ENCODE data around the gene TMEM179.
A peak's percentile ranks its signal among the peaks of the same experiment; 100 is the strongest.
"Not testable (repeated sequence)": the region's sequence is repeated elsewhere in the genome, so short reads cannot be mapped to it uniquely, and the experiment has no call there.

Gene TMEM179

DNA sequence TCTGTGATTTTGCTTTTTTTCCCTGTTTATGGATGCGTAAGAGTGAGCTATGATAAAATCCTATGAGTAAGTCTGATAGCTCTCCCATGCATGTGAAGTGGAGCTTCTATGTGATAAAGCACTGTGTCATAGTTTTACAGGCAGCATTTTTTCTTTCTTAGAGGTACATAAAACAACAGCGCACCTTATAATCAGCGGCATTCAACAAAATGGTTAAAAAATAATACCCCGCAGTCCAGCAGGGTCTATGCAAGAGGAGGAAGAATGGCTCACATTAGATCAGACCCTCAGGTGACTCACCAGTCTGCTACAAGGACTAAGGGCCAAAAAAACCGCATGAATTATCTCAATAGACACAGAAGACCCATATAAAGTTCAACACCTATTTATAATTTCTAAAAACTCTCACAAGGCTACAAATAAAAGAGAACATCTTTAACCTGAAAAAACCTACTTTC is 33.0 kb upstream of the TMEM179 start:
- DNase-seq: no peak

- DNase-seq: not testable (repeated sequence)
Observed at GRCh38 chr14:104636846-104637545, 32.4 kb upstream of the TMEM179 start.

DNA sequence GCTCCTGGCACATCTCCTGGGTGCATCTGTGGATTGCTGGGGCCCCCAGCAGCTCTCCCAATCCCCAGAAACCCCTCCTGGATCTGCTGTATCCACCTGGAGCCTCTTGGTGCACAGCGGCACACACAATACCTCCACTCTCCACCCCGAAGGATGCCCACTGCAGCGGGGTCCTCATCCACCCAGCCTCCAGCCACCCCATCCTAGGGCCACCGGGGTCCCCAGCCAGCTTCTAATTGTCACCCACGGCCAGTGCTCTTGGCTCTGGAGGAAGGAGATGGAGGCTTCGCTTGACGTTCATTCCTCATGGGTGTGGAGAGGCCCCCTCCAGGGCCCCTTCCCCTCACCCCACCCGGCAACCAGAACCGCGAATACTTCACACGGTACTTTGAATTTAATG is 31.6 kb upstream of the TMEM179 start:
- no peak for DNase-seq

- no peak for DNase-seq
Observed at GRCh38 chr14:104635717-104636116, 31.1 kb upstream of the TMEM179 start.

- DNase-seq: no peak
Observed at GRCh38 chr14:104634886-104635570, 30.5 kb upstream of the TMEM179 start.

DNA sequence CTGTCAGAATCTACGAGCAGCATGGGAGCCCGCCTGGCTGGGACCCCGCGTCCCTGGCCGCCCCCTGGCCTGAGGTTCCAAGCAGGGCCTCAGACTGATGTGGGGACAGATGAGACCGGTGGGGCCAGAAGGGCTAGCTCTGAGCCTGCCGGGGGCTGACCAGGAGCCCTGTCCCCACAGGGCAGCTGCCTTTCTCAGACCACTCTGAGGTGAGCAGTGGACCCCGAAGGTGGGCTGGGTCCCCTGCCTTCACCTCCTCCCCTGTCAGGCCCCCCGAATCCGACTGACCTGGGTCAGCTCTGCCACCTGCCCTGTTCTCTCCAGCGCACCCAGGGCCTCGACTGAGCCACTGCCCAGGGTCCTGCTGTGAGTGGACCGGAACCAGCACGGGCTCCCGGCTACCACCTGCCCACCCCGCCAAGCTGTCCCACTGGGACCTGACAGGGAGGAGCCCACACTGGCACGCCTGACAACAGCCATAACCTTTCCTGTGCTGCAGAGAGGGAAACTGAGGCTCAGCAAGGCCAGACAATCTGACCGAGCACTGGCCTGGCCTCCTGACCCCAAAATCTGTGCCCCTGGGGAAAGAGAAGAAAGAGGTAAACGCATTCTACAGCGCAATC is 29.7 kb upstream of the TMEM179 start:
- DNase-seq: no peak

DNA sequence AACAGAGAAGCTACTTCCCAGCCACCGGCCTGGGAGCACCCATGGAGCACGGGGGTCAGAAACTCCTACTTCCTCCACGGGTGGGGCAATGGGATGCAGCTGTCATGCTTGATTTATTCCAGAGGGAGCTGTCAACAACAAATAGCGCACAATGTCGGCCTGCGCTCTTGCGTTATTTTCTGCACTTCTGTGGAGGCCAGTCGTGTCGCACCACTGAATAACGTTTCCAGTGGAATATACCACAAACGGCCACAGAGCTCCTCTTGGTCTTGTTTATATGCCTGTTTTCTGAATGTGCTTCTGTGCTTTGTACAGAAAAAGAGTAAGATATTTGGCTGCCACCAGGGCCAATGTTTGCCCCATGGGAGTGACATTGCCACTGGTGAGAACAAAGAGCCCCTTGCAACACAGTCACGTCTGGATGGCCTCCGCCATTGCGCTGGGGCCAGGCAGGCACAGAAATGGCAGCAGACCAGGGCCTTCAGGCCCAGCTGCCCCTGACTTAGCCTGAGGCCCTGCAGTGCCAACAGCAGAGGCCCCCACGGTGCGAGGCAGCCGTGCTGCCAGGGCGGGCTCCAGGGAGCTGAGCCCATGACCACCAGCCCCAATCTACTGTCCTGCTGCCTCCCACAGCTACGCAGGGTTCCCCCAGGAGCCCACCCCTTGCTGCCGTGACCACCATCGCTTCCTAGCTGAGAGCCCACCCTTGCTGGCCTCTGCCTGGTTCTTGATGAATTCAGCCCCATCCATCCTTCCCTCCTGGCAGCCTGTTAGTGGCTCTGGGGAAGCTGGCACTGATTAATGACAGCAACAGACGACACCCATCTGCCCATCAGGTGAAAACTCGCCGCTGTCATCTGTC is 28.9 kb upstream of the TMEM179 start:
- no peak for DNase-seq

- DNase-seq: no peak
Observed at GRCh38 chr14:104632781-104633180, 28.2 kb upstream of the TMEM179 start.

DNA sequence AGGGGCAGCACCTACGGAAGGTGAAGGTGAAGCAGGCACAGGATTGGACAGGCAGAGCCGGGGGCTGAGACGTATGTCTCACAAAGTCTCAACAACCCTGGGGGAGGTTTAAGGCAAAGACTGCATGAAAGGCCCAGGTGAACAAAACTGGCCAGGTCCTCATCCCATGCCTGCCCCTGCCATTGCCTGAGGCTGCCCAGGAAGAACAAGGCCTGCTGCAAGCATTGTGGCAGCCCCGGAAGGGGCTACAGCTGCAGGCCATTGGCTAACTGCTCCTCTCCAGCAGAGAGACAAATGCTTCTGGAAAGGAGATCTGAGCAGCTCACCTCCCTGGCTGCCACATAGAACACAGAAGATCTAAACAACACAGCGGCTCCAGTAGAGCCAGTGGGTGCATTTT is 20.4 kb upstream of the TMEM179 start:
- no peak for DNase-seq

- no peak for DNase-seq
Observed at GRCh38 chr14:104614126-104614812, 9.7 kb upstream of the TMEM179 start.

GRCh38 chr14:104611881-104612280 is 7.3 kb upstream of the TMEM179 start:
- DNase-seq: no peak

DNA sequence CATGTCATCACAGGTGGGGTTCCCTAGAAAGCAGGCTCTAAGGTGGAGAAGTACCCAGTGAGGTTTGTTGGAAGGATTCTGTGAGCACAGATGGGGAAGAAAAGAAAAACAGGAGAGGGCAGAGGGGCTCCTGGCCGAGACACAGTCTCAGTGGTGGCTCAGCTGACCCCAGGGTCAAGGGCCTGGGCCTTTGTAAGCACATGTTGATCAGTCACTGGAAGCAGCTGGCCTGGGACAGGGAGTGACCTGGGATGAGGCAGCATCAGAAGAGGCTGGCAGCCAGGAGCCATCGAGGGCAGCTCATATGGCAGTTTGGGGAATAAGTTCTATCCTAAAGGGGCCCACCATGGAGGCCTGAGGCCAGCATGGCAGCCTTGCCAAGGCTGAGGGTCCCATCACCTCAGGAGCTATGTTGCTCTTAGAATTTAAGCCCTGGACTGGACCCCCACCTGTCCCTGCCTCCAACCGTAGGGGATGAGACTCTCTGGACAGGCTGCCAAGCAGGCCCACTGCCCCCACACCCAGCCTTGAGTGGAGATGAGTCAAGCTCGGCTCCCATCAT is 6.3 kb upstream of the TMEM179 start:
- DNase-seq: no peak

DNA sequence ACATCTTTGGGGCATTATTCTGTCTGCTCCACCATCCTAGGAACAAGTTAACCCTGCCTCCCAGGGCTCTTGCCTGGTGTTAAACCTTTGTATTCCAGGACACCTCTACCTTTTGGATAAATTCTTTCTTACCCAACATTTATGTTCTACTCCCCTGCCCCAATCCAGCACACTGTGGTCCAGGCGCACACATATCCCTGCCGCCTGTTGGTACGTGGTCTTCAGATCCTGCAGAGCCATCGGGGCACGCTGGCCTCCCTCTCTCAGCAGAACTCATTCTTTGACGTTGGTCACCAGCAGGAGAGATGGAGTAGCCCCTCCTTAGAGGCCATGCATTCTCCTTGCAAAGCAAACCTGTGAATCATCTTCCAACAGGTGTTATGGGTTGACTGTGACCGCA is 5.1 kb upstream of the TMEM179 start:
- DNase-seq: no peak

- no peak for DNase-seq
Observed at GRCh38 chr14:104603711-104604401, 716 bp downstream of the TMEM179 start.

GRCh38 chr14:104602933-104603325 is 1.6 kb downstream of the TMEM179 start:
- no peak for DNase-seq

- no peak for DNase-seq
Observed at GRCh38 chr14:104602315-104602932, 2.1 kb downstream of the TMEM179 start.

DNA sequence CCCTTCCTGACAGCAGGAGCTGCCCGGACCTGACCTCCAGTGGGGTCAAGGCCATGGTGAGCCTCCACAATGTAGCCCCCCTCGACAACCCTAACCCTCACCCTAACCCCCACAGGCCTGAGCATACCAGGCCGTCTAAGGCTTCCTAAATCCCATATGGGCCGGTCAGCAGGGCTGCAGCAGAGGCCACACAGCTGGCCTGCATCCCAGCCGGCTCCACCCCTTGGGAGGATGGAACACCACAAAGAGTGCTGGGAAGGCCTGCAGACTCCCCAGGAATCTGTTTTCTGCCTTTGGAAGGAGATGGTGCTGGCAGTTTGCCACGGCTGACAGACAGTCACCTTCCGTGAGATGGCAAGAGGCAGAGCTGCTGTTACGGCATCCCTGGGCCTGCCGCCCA is 2.8 kb downstream of the TMEM179 start:
- DNase-seq: peak; percentile 13

GRCh38 chr14:104600805-104601204 is 3.8 kb downstream of the TMEM179 start:
- no peak for DNase-seq

GRCh38 chr14:104600141-104600643 is 4.4 kb downstream of the TMEM179 start:
- peak; percentile 27 for DNase-seq

DNA sequence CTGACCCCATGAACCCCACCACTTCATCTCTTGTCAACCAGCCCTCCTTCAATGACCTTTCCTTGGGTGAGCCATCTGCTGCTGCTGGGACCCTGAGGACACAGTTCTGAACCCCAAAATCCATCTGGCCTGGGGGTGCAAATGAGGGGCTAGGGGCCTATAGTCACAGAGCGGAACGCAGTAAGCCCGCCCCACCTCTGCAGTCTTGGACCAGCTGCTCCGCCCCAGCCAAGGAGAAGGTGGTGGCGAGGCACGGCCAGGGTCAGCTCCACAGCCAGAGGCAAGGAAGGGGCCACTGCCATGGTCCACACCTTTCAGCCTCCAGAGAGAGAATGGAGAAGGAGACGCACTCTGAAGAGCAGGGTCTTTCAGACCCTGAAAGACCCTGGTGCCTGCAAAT is 5.1 kb downstream of the TMEM179 start:
- DNase-seq: no peak

- no peak for DNase-seq
Observed at GRCh38 chr14:104598910-104599273, 5.7 kb downstream of the TMEM179 start.

Measured in EL (cell line).